GM12878 (cell line): Measurements from ENCODE around the gene BCKDHB.

Source experiments
- BMI1 ChIP-seq: fragments of 450-650 bp; IDR thresholded peaks from 2 replicates; pipeline ENCODE4 v1.6.1; 2016; ENCODE audit warnings: mild to moderate bottlenecking, moderate library complexity, borderline replicate concordance
- CTCF ChIP-seq, 3 experiments: IDR thresholded peaks in 2 of 3; conservative IDR thresholded peaks in 1 of 3; 2 replicates each; pipeline ENCODE4 v1.5.1; 2011; ENCODE audit warnings: low read depth in 3 of 3, low read length in 3 of 3, mild to moderate bottlenecking in 3 of 3, control low read depth in 2 of 3, moderate library complexity in 2 of 3, inconsistent platforms in 1 of 3, mixed read lengths in 1 of 3; ENCODE audit not compliant: control insufficient read depth in 2 of 3, insufficient read depth in 1 of 3; ENCODE audit errors: extremely low read depth in 1 of 3
- JUNB ChIP-seq: IDR thresholded peaks from 2 replicates; pipeline ENCODE4 v1.6.1; 2016; ENCODE audit warnings: antibody characterized with exemption, mild to moderate bottlenecking

- TF ChIP-seq BMI1: no peak
- TF ChIP-seq JUNB: no peak
- no peak for TF ChIP-seq CTCF (IDR thresholded peaks at IDR 0.05 in 2 of 3, conservative IDR thresholded peaks at IDR 0.05 in 1 of 3; ENCODE audit: control insufficient read depth in 2 of 3, extremely low read depth in 1 of 3, insufficient read depth in 1 of 3, low read depth in 3 of 3, low read length in 3 of 3)
These were observed 183.3 kb downstream of the BCKDHB start for GRCh38 chr6:80289727-80290126.
